ENCODE results near the gene MEX3A.
A peak's percentile ranks its signal among the peaks of the same experiment; 100 is the strongest.

MEX3A gene

GRCh38 chr1:156062189-156062588 is 20.1 kb downstream of the MEX3A start:
- no peak overlapping the region for H3K4me3 ChIP-seq (ENCODE audit: low read depth, low read length)
- DNase-seq (ENCODE audit: low read depth) = no peak
- no peak for TF ChIP-seq CTCF (IDR thresholded peaks at IDR 0.05; ENCODE audit: insufficient read depth, low read depth, low read length, missing control alignments)

DNA sequence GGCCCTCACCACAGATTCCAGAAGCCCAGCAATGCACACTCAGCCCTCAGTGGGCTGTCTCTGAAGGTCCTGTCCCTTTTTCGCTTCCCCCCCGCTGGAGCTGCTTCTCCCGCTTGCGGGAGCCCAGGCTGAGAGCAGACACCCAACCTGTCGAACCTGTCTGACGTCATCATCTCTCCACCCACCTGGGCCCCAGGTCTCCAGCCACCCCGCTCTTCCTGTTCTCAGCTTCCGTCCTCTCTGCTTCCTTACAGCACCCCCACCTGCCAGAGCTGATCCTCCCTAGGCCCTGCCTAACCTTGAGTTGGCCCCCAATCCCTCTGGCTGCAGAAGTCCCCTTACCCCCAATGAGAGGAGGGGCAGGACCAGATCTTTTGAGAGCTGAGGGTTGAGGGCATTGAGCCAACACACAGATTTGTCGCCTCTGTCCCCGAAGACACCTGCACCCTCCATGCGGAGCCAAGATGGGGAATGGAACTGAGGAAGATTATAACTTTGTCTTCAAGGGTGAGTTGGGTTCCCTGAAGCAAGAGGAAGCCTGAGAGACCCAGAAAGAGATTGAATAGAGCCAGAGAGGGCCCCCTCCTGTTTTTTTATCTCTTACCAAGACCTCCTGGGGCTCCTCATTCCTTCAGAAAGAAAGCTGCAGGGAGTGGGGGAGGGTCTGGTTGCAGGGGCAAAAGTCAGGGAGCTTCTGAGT is 21.2 kb downstream of the MEX3A start, which contains the start of gene RAB25:
Gene RAB25, plus strand, starts transcription at position 224 of the 700 bp plus-strand sequence. Its CDS starts 241 bp downstream, at position 465.
- DNase-seq (ENCODE audit: low read depth) = no peak
- no peak for TF ChIP-seq CTCF (IDR thresholded peaks at IDR 0.05; ENCODE audit: insufficient read depth, low read depth, low read length, missing control alignments)
- H3K4me3 ChIP-seq (ENCODE audit: low read depth, low read length) = no peak within 1 kb of the TSS

DNA sequence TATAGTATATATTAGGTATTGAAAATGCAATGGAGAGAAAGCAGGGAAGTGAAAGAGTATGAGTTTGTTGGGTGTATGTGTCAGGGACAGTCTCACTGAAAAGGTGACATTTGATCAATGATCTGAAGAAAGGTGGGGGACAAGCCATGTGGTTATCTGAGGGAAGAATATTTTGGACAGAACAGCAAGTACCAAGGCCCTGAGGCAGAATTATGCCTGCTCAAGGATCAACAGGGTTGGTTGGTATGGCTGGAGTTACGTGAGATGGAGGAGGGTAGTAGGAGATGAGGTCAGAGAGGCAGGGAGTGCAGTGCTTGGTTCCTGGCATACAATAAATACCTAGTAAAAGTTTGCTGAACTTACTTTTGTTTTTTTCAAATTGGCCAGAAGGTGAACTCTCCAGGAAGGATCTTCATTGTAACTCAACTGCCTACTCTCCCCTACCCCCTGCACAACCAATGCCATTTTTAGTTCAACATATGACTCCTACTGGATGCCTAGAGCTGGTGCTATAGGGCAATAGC is 25.9 kb downstream of the MEX3A start:
- TF ChIP-seq CTCF (IDR thresholded peaks at IDR 0.05; ENCODE audit: insufficient read depth, low read depth, low read length, missing control alignments) = no peak
- no peak for DNase-seq (ENCODE audit: low read depth)
- H3K4me3 ChIP-seq (ENCODE audit: low read depth, low read length) = no peak overlapping the region

GRCh38 chr1:156055281-156056048 is 26.8 kb downstream of the MEX3A start:
- H3K4me3 ChIP-seq (ENCODE audit: low read depth, low read length) = peak overlapping the region; percentile 94
- DNase-seq (ENCODE audit: low read depth) = peak; percentile 21
- TF ChIP-seq CTCF (IDR thresholded peaks at IDR 0.05; ENCODE audit: insufficient read depth, low read depth, low read length, missing control alignments) = no peak

DNA sequence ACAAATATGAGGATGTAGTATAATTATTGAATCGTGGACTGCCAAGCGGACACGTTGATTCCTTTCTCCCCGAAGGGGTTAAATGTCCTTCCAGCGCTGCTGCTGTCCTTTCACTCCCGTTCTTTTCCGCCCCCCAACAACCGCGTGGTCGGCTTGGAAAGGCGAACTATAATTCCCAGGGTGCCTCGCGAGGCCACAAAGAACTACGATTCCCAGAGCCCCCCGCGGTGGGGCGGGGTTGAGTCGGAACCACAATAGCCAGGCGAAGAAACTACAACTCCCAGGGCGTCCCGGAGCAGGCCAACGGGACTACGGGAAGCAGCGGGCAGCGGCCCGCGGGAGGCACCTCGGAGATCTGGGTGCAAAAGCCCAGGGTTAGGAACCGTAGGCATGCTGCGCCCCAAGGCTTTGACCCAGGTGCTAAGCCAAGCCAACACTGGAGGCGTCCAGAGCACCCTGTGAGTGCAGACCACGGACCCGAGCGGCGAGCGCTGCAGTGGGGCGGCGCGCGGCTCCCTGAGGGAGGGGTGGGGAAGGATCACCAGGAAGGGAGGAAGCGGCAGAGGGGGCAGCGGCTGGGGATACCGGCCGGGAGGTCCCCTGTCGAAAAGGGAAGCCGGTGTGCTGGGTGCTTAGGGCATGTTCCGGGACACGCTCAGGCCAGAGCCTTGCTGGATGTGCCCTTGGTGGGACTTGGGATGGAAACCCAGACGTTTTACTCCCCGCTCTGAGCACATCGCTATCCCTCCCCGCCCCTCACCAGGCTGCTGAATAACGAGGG is 27.6 kb downstream of the MEX3A start, which contains the start of gene LAMTOR2:
Gene LAMTOR2, plus strand, starts transcription at position 283 of the 781 bp plus-strand sequence. Its CDS starts 108 bp downstream, at position 391.
- peak; percentile 96 for DNase-seq (ENCODE audit: low read depth)
- H3K4me3 ChIP-seq (ENCODE audit: low read depth, low read length) = peak within 1 kb of the TSS; percentile 94
- no peak for TF ChIP-seq CTCF (IDR thresholded peaks at IDR 0.05; ENCODE audit: insufficient read depth, low read depth, low read length, missing control alignments)

DNA sequence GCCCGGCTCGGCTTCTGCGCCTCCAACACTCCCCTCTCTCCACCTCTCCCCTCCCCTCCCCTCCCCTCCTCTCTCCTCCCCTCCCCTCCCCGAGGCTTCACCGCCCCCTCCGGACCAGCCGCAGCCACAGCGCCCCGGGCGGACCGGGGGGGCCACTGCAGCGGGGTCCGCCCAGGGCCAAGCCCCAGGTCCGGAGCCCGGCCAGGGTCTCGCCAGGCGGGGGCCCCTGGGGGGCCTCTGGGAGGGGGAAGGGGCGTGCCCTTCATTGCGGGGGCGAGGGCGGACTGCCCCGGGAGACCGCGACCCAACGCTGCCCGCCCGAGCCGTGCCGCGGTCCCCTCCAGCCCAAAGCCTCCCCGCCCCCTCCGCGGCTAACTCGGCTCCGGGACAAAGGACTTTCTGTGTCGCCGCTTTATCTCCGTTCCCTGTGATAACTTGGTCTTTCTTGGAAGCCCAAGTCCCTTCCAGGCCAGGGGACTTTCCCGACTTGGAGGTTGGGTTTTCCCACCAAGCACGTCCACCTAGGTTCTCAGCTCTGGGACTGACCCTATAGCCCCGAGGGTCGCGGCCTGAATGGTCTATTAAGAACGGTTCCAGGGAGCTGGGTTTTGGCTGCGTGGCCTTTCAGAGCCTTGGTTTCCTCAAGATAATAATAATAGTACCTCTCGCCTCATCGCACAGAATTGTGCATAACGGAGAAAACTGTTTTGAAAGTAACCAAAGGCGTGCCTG is 28.3 kb downstream of the MEX3A start, which contains the start of gene UBQLN4:
Gene UBQLN4, minus strand, starts transcription at position 31 of the 732 bp plus-strand sequence. CDS start 97 bp downstream, outside the sequence.
- peak; percentile 73 for TF ChIP-seq CTCF (IDR thresholded peaks at IDR 0.05; ENCODE audit: insufficient read depth, low read depth, low read length, missing control alignments)
- peak within 1 kb of the TSS; percentile 94 for H3K4me3 ChIP-seq (ENCODE audit: low read depth, low read length)
- DNase-seq (ENCODE audit: low read depth) = peak; percentile 93

Data from GM12865 (cell line).